Prostate gland (tissue), 2 donors: ENCODE results near the gene ARHGEF40. TPM values are rescaled to one million over a fixed set of nuclear protein-coding genes. Genes with fewer than 3 reads are reported as not detected.
A peak's percentile ranks its signal among the peaks of the same experiment; 100 is the strongest.

ENCODE experiments used
- DNase-seq: peaks from one replicate; pipeline ENCODE4 v3.0.0-alpha.2; 2019; ENCODE audit warnings: low spot score
- H3K27ac ChIP-seq, 2 donors: fragments of 200-600 bp; sonication (generic); 2 replicates each; pipeline ENCODE4 v1.5.1; 2017 to 2019
- H3K27me3 ChIP-seq: fragments of 200-600 bp; sonication (generic); replicated peaks from 2 replicates; pipeline ENCODE4 v1.5.1; 2019; ENCODE audit not compliant: insufficient read depth
- H3K36me3 ChIP-seq, 2 donors: fragments of 200-600 bp; sonication (generic); 1 replicate in 1 of 2; 2 replicates in 1 of 2; pipeline versions ENCODE4 v1.5.1 to v1.8.1; 2017 to 2019
- H3K4me1 ChIP-seq: fragments of 200-600 bp; sonication (generic); replicated peaks from 2 replicates; pipeline ENCODE4 v1.5.1; 2019
- H3K4me3 ChIP-seq, 2 donors: fragments of 200-600 bp; sonication (generic); 2 replicates each; pipeline ENCODE4 v1.5.1; 2017 to 2019
- H3K9me3 ChIP-seq: fragments of 200-600 bp; sonication (generic); 2 replicates; pipeline ENCODE4 v1.5.1; 2017
- CTCF ChIP-seq, 4 experiments: fragments of 200-600 bp in 2 of 4; fragments of 450-650 bp in 2 of 4; sonication (generic) in 2 of 4; IDR thresholded peaks; 1 replicate in 3 of 4; 2 replicates in 1 of 4; pipeline ENCODE4 v1.5.1; 2016 to 2019; ENCODE audit warnings: antibody characterized with exemption in 4 of 4, mild to moderate bottlenecking in 2 of 4, moderate library complexity in 2 of 4
- POLR2A ChIP-seq: fragments of 450-650 bp; IDR thresholded peaks from one replicate; pipeline ENCODE4 v1.6.1; 2016; ENCODE audit warnings: antibody characterized with exemption, mild to moderate bottlenecking
- POLR2AphosphoS5 ChIP-seq: sonication (generic); formaldehyde crosslinking; IDR thresholded peaks from one replicate; pipeline ENCODE4 v1.6.1; 2017; ENCODE audit warnings: antibody characterized with exemption
- WGBS: methylation state at CpG from one replicate; pipeline ENCODE4 v1.1.5; 2018; 5-methylcytosine and 5-hydroxymethylcytosine counted together
- intact Hi-C: fragments of 100-400 bp; cut with DNase I; formaldehyde crosslinking; loops from one replicate; pipeline ENCODE4 v1.14.2; 2022
- total RNA-seq, 2 donors: library from RNA; depleted of rRNA; stranded (reverse); fragments of >200 nt; gene quantifications; one replicate each; pipeline ENCODE4 v1.1.0, GENCODE V29; 2016

ARHGEF40 gene
- total RNA-seq, 2 donors from 2014 or later, result 12.4 to 37.7 TPM

- H3K9me3 ChIP-seq, result no peaks in the 10 kb centered on the region
- peaks cover 0 to 3% of the 10 kb centered on the region in 2 donors for H3K36me3 ChIP-seq
- intact Hi-C loops, result loop anchor here (2.0 to 10.0 kb wide), 3 partner anchors 24 to 478 kb away; no protein-coding TSS in a partner anchor
- DNase-seq, result no peak
- no peaks in the 10 kb centered on the region for H3K4me1 ChIP-seq
- no peaks in the 10 kb centered on the region for H3K27me3 ChIP-seq
- 78% methylated on average over 36 of the region's 36 CpGs for WGBS
- no peak overlapping the region for H3K27ac ChIP-seq
- no peak overlapping the region for H3K4me3 ChIP-seq
- no peak for TF ChIP-seq POLR2A
- TF ChIP-seq POLR2AphosphoS5, result no peak
- TF ChIP-seq CTCF (IDR thresholded peaks at IDR 0.05), result no peak
Observed at GRCh38 chr14:21093018-21093417, 22.9 kb downstream of the ARHGEF40 start.

DNA sequence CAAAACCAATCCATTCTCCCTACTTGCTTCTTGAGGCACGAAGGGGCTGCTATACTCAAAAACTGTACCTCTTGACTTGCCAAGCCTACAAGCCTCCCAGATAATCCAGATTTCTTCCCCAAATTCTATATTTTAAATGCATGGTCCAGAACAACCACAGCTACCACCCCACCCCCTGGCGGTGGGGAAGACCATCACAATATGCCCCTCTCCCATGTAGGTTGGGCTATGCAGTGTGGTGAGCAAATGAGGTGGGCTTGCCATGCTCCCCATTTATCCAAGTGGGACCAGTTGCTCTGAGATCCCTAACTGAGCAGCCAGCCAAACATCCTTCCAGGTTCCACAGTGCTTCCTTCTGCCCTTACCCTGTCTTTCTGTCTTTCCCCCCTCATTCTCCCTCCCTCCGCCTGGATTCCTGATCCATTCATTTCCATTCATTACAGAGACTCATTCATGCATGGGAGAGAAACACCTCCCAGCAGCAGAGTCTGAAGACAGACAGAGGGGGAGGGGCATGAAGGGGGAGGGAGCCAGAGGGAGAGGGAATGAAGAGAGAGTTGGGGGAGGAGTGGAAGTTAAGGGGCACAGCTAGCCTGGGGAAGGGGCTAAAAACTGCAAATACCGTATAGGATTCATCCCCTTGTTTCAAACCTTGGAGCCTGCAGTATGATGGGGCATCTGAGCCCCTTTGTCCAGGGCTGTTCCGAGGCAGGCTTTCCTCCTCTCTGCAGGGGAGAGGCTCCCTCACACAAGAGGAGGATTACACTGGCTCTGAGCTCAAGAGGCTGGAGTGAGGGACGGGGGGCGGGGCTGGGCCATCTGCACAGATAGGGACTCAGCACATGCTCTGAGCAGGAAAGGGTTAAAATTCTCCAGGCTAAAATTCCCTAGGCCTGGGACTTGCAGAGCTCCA lies 23.9 kb downstream of the ARHGEF40 start:
- TF ChIP-seq POLR2A, result no peak
- Histone ChIP-seq H3K4me1 (peaks cover under 1% of the 10 kb centered on the region), H3K9me3 (no peaks in the 10 kb centered on the region), H3K27me3 (no peaks in the 10 kb centered on the region), H3K4me3 (no peak overlapping the region), H3K27ac (no peak overlapping the region), H3K36me3 (peaks cover 0 to 3% of the 10 kb centered on the region in 2 donors)
- intact Hi-C loops, result loop anchor here (2.0 to 10.0 kb wide), 3 partner anchors 25 to 479 kb away; no protein-coding TSS in a partner anchor
- WGBS, result 38% methylated on average over 7 of the region's 7 CpGs
- no peak for DNase-seq

DNA sequence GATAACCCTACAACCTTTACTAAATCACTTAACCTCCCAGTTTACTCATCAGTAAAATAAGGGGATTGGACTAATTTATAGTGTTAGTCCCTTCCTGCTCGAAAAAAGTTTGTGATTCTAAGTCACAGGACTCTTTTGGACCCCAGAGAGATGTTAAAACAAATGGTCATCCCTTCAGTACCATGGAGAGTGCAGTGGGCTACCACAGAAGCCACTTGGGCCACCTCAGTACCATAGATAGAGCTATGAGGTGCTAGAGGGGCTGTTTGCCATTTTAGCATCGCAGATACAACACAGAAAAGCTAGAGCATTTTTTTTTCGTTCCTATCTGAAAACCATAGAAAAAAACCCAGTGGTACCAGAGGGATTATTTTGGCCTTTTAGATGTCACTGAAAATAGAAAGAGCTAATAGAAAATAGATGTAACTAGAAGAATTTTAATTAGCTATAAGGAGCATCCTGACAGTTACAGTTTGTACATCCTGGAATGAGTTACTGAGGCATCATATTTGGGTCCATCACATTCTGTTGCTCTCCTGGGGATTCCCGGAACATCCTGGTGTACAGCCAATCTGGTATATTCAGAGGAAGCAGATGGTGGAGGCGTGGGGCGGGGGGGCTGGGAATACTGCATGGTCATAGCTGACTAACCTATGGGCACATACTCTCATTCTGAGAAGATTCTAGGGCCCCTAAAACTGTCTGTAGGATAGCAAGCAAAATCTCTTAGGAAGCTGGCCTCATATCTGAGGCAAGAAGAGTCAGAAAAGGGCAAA lies 25.5 kb downstream of the ARHGEF40 start:
- no peak for DNase-seq
- Histone ChIP-seq H3K4me3 (no peak overlapping the region), H3K27ac (peak overlapping the region in 1 of 2 donors; percentile 11), H3K9me3 (no peaks in the 10 kb centered on the region), H3K4me1 (peaks cover 5% of the 10 kb centered on the region), H3K27me3 (no peaks in the 10 kb centered on the region), H3K36me3 (peaks cover 0 to under 1% of the 10 kb centered on the region in 2 donors)
- 37% methylated on average over 6 of the region's 6 CpGs for WGBS
- intact Hi-C loops, result loop anchor here (10.0 kb wide), 1 partner anchor 481 kb away; no protein-coding TSS in a partner anchor
- TF ChIP-seq CTCF (IDR thresholded peaks at IDR 0.05), result no peak
- TF ChIP-seq POLR2A, result no peak
- no peak for TF ChIP-seq POLR2AphosphoS5

- no peaks in the 10 kb centered on the region for H3K27me3 ChIP-seq
- WGBS, result 61% methylated on average over 3 of the region's 3 CpGs
Observed at GRCh38 chr14:21096438-21096837, 26.3 kb downstream of the ARHGEF40 start.

DNA sequence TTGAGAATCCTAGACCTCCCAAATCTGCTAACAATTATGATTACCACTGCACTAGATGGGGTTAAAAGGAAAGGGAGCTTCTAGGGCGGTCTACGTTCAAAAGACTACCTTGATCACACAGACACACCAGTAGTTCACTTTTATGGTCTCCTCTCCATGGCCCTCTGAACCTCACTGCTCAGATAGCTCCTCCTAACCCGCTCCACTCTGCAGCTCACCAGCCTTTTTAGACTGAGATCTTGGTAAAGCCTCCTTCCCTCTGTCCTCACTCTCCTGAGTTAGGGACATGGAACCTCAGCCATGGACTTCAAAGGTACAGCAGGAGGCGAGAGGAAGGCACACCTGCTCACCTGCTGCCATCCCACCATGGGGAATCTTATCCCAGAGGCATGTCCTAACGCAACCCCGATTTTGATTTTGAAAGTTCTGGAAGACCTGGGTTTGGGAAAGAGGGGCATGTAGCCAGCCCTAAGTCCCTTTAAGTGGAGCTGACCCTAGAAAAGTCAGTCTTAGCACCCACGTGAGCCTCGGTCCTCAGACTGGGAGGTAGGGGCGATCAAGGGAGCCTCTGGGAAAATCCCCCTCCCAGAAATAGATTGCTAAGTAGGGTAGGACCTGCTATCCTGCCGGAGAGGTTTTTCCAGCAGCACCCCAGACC lies 27.0 kb downstream of the ARHGEF40 start:
- H3K27me3 ChIP-seq, result no peaks in the 10 kb centered on the region
- no peaks in the 10 kb centered on the region for H3K9me3 ChIP-seq
- TF ChIP-seq CTCF (IDR thresholded peaks at IDR 0.05) (no peak), POLR2AphosphoS5 (no peak), POLR2A (no peak)
- no peak for DNase-seq
- H3K4me3 ChIP-seq, result peak overlapping the region; percentile 50 to 68
- H3K36me3 ChIP-seq, result no peaks in the 10 kb centered on the region
- peak overlapping the region; percentile 85 to 90 for H3K27ac ChIP-seq
- WGBS, result 28% methylated on average over 10 of the region's 10 CpGs
- H3K4me1 ChIP-seq, result peaks cover 5% of the 10 kb centered on the region
- intact Hi-C loops, result loop anchor here (10.0 kb wide), 1 partner anchor 482 kb away; no protein-coding TSS in a partner anchor

More at GRCh38 chr14:21096438-21096837, 26.3 kb downstream of the ARHGEF40 start:
- no peak for DNase-seq
- Histone ChIP-seq H3K36me3 (no peaks in the 10 kb centered on the region), H3K27ac (peak overlapping the region in 1 of 2 donors; percentile 11), H3K4me3 (no peak overlapping the region), H3K9me3 (no peaks in the 10 kb centered on the region), H3K4me1 (peaks cover 5% of the 10 kb centered on the region)
- intact Hi-C loops, result loop anchor here (10.0 kb wide), 1 partner anchor 482 kb away; no protein-coding TSS in a partner anchor
- TF ChIP-seq POLR2A (no peak), POLR2AphosphoS5 (no peak)
